Measurements from ENCODE around the gene SVIL.
"Not testable (repeated sequence)": the region's sequence is repeated elsewhere in the genome, so short reads cannot be mapped to it uniquely, and the experiment has no call there.

SVIL gene

DNA sequence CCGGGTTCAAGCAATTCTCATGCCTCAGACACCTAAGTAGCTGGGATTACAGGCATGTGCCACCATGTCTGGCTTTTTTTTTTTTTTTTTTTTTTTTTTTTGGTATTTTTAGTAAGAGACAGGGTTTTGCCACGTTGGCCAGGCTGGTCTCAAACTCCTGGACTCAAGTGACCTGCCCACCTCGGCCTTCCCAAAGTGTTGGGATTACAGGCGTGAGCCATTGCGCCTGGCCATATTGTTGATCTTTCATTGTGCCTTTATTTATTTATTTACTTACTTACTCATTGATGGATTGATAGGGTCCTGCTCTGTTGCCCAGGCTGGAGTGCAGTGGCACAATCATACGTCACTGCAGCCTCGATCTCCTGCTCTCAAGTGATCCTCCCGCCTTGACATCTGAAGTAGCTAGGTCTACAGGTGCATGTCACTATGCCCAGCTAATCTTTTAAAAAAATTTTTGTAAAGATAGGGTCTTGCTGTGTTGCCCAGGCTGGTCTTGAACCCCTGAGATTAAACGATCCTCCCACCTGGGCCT lies 30.4 kb downstream of the SVIL start:
- DNase-seq: no peak

DNA sequence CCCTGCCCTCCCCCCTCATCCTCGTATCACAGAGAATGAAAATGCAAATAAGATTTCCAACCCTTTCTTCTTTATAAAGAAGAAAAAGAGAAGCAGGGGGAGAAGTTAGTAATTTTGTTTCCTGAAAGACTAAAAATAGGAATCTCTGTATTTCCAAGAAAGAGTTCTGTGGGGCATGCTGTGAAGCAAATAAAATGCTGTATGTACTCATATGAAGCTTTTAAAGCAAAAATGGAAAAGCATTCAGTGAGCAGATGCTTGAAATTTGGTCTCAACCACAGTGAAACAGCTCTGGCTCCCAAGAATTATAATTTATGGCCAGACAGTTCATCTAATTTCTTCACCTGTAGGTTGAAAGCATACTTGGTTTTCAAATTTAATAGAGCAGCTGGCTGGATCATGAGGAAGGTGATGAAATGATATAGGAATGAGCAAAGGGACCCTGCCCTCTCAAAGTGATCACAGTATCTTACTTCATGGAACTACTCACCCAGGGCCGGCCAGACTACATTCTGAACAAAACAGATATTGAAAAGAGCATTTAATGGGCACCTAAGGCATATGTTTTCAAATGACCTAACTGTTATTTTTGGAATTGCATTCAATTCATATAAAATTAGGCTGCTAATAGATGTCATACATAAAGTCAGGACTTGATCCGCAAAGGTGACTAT lies 31.4 kb downstream of the SVIL start:
- DNase-seq: no peak

DNA sequence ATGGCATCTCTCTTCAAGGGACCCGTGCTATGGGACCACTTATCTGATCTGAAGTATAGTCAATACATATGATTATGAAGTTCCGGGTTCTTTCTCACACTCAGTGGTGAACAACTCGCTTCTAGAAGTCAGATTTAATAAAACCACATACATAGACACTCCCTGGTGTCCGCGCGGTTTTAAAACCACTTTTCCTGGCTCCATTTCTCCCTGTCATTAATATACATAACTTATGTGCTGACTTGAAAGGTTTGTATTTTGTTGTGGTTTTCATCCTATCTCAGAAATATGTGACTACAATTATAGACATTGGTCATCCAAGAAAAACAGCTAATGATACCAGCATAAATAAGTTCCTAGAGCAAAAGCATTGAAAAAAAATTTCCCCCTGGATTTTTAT lies 34.0 kb downstream of the SVIL start:
- no peak for DNase-seq

DNA sequence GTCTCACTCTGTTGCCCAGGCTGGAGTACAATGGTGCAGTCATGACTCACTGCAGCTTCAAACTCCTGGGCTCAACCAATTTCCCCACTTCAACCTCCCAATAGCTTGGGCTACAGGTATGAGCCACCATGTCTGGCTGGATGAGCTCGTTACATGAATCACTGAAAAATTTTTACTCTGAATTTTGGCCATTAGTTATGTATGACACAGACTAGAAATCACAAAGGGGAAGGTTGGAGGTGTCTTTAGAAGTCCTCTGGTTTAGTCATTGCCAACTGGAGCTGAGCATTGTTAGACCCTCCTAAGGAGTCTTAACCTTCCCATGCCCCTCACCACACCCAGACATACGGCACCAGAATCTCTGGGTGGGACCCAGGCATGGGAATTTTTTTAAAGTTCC lies 34.7 kb downstream of the SVIL start:
- no peak for DNase-seq

DNA sequence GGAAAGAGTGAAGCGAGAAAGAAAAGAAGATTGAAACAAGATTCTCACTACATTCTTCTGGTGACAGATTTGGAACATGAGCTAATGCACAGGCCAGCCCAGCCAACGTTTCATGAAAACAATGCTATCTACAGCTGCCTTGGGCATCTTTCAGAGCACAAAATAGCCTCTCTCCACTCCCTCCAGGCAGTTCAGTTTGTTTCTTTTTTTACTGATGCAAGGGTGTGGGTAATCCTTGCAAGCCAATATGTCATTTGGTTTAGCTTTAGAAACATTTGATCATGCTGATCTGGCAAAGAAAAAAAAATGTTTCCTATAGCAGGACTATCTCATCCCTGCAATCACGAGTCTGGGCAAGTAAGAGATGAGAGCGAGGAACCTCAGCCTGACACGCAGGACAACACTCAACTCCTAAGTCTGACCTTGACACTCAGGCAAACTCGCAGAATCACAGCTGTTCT lies 35.9 kb downstream of the SVIL start:
- DNase-seq: no peak

DNA sequence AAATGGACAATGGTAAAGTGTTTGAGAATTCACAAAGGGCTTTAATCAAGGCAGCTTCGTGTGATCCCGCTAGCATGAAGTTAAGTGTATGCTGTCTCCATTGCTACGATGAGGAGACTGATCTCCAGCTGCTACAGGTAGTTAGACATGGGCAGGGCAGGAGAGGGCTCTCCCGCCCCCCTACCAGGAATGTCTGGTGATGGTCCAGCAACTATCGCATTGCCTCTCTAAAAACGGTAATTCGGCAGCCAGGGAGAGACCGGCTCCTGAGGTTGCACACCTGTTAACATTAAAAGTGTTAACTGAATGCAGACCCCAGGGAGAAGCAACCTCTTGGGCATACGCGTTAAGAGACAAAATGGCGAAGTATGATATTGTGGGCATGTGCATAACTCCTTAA lies 37.9 kb downstream of the SVIL start:
- DNase-seq: no peak

DNA sequence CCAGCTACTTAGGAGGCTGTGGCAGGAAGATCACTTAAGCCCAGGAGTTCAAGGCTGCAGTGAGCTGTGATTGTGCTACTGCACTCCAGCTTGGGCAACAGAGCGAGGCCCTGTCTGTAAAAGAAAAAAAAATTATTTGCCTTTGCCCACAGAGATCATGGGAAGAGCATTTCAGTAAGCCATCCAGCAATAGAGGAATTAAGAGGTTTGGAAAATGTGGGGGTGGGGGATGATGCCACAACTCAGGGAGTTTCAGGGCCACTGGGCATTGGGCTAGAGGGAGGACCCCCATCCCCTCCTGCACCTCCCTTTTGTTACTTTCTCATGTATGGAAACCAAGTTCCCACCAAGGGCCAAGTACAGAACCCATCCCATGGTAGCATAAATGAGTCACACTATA lies 38.4 kb downstream of the SVIL start:
- DNase-seq: no peak

DNA sequence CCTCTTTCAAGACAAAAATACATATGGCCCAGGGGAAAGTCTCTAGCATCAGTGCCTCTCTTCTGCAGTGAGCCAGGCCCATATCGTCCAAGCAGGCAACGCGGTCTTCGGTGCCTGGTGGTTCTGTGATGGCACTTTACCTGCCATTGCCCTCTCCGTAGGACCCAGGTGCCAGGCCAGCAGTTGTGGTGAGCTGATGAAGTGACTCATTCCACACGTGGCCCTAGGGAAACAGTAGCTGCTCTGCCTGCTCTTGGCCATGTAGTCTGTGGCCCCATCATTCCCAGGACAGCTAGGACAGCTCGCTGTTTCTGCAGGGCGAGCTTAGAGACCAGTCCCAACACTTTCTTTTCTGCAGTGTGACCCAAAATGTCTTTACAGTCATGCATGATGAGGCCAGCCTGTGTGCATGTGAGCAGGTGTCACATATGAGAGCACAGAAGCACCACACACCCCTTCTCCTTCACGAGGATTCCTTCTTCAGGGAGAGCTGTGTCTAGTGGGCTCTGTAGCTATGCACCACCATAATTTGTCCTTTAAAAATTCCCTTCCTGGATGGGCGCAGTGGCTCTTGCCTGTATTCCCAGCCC lies 39.0 kb downstream of the SVIL start:
- DNase-seq: no peak

DNA sequence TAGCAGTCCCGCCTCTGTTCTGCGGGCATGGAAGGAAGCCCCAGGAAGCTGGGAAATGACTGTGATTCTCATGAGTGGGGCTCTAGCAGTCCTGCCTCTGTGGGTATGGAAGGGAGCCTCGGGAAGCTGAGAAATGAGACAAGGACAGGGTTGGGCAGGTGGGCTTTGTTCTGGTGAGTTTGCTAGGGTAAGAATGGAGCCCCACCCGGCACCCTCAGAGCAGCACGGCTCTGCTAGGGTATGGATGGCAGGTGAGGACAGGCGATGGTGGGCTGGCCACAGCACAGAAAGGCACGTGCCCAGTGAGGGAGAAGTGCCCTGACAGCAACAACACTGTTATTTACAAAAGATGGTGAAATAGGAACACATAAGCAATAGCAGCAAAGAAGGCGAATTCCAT lies 39.6 kb downstream of the SVIL start:
- no peak for DNase-seq

DNA sequence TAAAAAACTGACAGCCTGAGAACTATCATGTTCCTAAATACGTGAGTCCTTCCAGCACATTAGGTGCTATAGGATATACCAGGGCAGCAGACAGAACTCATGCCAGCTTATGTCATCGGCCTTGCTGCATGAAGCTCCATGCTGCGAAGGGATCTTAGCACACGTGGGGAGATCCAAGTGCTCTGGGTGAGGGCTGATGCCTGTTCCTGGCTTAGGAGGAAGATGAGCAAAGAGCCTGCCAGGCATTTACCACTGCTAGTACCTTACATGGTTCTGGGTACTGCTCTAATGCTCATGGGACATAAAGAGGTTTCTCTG lies 43.2 kb downstream of the SVIL start:
- DNase-seq: no peak

DNA sequence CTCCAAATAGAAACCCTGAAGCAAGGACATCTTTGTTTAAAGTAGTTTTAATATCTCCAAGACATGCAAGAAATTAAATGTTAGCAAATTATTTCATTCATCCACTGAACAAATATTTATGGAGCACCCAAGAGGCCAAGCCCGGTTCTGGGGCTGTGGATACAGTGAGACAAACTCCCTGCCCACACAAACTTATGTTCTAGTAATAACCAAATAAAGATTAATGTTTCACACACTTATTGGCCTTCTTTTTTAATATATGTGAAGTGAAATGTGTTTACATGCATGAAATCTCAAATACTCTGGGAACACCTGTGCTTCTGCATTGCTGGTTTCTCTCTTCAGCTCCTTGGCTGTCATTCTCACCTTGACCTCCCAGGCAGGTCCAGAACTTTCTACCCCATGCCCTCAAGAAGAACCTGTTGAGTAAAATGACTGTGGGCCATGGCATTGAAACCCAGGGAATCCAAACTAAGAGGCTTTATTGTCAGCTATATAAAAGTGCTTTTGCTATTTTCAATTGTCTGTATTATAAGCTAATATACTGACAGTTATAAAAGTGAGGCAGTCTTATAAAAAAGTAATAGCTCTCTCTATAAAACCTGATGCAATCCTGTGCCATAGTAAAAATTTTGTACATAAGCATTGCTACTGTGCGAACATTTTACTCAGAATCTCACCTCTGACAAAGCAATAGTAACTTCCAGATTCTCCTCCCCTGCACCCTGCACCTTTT lies 43.7 kb downstream of the SVIL start:
- DNase-seq: no peak

DNA sequence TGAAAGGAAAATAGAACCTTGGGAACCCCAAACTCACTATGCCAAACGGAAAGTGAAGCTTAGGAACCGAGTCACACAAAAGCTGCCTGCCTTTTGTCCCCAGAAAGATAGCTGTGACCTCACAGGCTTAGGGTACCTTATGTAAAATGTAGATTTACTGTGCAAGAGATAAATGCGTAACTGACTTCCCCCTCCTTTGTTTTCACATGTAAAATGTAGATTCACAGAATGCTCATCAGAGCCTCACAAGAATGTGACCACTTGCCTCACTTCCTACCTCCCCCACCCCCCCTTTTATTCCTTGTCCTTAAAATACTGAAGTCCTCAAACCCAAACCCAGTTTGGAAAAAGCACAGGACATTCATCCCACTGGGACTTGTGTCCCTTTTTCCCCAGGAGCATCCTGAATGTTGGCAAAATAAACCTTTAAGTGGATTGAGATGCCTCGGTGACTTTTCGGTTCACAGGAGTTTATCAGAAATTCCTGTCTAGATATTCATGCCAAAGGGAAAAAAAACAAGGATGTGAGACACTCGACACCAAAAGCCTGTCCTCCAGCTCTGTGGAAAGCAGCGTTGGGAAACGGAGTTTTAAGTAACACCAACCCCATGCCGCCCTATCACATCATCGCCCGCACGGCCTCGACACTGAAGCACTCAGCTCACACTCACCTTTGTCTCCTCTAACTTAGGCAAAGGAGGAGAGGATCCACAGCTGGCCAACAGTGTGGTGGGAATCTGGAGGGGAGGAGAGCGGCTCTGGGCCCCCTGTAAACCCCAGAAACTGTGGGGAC lies 45.9 kb downstream of the SVIL start:
- no peak for DNase-seq

DNA sequence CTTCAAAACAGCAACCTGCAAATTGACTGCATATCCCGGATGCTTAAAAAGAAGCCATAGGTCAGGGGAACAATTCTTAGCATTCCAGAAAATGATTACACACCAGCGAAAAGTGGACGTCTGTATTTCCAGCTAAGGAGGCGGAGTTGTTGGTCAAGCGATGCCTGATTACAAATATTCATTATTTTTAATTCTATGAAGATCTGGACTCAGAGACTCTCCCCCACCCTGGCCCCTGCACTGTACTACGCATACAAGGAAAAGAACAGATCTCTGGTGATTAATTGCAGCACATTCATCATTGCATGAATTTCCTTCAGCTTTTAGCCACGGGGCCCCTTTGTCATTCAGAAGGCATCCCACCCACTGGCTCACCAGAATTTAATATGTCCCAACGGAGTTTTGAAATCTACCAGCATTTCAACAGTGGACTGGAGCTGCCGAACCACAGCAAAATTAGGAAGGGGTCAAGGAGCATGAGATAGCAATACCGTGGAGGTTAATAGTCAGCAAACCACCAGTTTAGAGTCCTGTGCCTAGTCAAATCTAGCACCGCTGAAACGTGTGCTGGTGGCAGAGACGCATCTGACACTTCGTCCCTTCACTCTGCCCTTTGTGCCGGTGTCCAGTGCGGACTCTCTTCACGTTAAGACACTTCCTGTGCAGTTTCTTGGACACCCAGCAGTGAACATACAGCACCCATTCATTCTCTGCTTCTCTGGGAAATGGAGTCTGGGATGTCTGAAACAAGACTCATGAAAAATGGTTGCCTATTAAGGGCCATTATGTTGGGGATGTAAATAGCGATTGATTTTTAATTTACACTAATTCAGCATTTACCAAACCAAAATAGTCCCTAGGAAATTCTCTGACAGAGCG lies 46.8 kb downstream of the SVIL start:
- not testable (repeated sequence) for DNase-seq

DNA sequence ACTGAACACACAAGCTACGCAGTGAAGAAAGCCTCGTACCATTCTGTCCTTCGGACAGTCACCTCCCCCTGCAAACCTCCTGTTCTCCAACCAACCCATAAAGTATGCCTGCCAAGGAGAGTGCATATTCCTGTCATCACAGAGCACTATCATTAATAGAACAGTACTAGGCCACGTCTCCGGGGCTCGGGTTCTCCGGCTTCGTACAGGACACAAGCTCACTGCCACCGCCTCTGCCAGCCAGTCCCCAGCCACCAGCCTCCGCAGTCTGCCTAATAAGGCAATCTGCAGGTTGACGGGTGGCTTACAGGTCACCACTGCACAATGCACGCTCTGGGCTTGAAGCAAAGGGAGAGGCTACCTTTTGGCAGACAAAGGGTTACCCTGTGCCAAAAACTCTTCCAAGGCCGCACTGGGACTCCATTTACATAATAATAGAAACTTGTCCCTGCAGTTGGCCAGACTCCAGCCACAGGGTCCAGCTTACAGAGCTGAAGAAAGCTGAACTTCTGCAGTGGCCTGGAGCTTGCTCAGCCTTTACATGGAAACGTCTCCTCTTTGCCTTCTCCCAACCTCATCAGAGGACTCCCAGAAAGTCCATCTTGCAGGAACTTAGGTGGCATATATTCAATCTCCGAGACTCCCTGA lies 47.5 kb downstream of the SVIL start:
- not testable (repeated sequence) for DNase-seq

DNA sequence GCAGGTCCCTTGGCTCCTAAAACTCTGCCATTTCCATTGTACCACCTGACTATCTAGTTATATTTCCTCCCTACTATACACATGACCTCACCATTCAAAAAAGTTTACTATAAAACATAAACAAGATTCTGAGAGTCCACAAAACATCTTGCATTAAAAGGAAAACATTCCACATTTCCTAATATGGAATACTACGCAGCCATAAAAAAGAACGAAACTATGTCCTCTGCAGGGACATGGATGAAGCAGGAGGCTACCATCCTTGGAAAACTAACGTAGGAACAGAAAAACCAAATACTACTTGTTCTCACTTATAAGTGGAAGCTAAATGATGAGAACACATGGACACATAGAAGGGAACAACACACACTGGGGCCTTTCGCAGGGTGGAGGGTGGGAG lies 48.3 kb downstream of the SVIL start:
- DNase-seq: no peak

DNA sequence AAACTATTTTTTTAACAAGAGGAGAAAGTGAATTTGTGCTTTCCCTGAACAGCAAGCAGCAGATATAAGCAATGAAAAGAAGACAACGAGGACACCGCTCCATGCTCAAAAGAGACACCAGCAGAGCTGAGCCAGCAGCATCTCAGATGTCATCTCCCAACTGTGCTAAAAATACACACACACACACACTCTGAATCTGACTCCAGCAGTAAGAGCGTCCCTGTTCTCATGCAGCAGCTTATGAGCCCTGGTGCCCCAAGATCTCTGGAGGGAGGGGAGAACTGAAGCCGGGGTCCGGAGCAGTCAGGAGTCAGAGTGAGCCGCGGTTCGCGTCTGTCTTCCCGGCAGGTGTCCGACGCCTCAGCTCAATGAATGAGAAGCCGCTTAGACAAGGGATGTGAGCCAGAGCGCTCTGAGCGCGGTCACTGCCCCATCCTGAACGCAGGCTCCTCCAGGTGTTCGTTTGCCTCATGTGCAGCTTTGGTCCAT lies 49.2 kb downstream of the SVIL start:
- peak in 5 of 51 donors; percentile 5 to 20 (median 8) for DNase-seq

DNA sequence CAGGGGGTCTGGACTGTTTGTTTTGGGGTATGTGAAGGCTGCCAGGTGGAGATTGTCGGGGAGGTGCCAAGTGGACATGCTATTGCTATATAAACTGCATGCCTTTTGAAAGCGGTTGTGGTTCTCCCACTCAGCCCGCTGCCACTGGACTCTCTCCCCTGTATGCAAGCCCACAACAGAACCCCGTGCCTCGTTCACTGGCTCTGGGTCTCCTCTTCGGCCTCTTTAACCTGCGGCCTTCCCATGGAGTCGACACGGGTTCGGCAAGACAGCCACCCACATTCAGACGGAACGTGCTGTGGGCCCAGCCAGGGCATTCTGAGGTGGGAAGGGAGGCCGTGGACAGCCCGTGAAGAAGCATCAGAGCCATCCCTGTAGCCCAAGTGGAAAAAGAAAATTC lies 50.3 kb downstream of the SVIL start:
- DNase-seq: no peak

DNA sequence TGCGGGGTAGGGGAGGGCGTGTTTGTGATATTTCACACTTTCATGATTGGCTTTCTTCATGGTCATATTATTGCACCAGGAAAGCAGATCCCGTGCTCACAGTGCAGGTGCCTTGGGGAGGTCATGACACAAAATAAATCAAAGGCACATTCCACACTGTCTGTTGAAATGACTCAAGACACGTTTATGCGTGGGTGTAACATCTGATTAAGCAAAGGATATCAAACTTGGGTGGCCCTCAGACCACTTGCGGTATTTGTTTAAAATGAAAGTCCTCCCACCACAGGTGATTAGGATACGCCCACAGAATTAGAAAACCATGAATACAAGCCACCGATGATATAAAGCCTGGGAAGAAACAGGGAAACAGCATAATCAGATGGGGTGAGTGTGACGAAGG lies 51.1 kb downstream of the SVIL start:
- no peak for DNase-seq

DNA sequence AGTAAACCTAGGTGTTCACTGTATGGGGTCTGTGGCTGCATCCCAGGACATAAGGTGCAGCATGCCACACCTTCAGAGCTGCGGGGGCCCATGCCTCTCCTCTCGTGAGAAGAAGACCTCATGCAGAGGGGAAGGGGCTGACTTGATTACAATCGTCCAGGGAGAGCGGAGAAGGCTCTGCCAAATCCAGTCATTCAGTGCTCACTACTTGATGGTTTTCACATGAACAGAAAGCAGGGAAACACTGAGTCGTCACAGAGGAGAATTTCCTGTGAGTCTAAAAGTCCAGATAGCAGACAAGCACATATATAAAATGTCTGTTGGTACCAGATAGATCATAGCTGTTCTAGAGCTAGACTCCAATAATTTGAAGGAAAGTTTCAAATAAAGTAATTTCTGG lies 52.0 kb downstream of the SVIL start:
- DNase-seq: not testable (repeated sequence)

DNA sequence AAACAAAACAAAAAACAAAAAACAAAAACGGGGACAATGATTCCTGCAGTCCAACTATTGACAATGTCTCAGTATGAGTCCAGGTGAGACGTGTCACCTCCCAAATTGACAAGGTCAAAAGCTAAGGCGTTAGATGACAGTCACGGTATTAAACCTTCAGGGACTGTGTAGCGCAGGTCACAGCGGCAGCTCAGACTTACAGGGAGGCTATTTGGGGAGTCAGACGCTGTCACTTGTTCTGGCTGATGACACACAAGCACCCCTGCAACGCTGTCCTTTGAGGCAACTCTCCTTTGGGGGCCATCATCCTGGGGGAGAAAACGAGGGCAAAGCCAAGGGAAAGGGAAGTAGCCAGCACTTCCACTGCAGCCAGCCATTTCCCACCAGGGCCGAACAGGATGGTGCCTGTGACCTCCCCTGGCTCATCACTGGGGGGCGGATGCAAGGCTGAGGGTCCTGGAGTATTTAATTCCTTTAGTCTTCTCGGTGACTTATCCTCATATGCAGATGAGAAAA lies 55.3 kb downstream of the SVIL start:
- DNase-seq: no peak

All from hypothalamus (tissue), 51 donors.